ENCODE results near the gene TRIM62. TPM values are rescaled to one million over a fixed set of nuclear protein-coding genes. Genes with fewer than 3 reads are reported as not detected.

Gene TRIM62
- total RNA-seq, 1 donor from 2014 or later, result 16.1 TPM

DNA sequence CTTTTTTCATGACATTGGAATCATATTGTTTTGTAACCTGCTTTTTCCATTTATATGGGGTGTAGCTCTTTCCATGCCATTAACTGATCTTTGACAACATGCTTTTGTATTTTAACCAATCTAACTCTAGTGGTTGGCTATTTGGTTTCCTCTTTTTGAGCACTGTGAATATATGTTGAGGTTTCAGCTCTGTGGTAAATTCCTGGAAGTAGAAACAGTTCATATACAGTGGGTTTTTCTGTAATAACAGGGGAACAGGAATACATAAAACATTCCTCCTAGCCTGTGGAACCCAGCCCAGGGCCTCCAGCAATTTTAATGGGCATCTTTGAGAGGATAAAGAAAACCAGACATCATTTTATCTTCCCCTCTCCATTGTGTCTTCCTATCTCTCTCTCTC is 83.5 kb downstream of the TRIM62 start:
- DNase-seq (ENCODE audit: low spot score), result no peak

DNA sequence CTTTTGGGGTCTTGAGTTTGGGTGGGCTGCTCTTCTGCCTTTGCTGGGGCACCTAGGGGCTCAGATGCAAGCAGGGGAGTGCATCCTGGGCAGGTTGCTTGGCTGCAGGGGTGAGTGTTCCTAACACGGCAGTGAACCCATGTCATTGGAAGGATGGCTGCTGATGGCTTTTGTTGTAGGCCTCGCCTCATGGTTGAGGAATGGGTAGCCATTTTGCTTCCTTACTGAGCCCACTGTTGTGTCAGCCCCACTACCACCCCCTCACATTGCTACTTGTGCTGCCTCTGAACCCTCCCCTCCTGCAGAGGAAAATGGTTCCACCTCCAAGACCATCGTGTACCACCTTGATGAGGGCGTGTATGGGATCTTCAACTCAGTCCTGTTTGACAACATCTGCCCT is 84.1 kb downstream of the TRIM62 start:
- no peak for DNase-seq (ENCODE audit: low spot score)

DNA sequence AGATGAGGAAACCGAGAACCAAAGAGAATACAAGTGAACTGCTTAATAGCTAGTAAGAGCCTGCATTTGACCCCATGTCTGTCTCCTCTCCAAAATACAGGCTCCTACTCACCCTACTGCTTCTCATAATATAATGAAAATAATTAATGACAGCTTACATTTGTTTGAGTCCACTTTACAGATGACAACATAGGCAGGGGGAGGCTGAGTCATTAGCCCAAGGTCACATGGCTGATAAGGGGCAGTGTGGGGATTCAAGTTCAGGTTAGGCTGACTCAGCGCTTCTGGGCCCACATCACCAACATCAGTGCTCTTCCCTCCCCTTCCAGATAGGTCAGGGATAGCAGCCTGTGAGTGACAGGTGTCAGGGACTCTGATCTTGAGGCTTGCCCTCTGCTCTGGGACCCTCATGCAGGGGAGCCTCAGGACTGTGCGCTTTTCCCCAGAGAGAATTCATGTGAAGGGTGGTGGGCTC is 84.7 kb downstream of the TRIM62 start:
- no peak for DNase-seq (ENCODE audit: low spot score)

DNA sequence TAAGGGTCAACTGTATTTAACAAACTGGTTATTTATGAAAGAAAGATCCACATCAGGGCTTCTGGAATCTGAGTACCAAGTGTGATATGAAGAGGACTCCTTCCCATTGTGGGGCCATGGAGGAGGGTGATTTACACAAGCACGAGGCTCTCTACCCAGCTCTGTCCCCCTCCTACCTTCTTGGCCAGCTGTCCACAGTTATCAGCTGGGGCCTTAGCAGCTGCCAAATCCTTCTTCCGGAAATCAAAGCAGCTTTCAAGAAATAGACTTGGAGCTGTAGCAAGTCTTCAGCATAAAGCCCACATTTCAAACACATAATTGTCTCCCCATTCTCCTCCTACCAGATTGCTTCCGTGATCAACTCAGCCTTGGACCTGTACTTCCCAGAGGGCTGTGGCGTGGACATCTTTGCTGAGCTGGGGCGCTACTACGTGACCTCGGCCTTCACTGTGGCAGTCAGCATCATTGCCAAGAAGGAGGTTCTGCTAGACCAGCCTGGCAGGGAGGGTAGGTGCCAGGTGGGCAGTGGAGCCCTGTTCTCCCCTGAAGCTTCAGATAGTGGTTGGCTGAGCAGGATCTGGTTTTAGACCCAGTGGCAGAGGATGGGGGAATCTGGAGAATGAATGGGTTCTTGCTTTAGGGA is 85.4 kb downstream of the TRIM62 start:
- no peak for DNase-seq (ENCODE audit: low spot score)

Other genes starting within 250 kb of the TRIM62 start
- gene RNF19B, start 217.2 kb downstream of the TRIM62 start, total RNA-seq, result 29.6 TPM
- gene AK2, start 145.2 kb downstream of the TRIM62 start, total RNA-seq, result 203 TPM
- gene AZIN2, start 100.9 kb downstream of the TRIM62 start, total RNA-seq, result 4.6 TPM
- 53.7 TPM for gene ZNF362, start 74.4 kb upstream of the TRIM62 start, total RNA-seq
- gene A3GALT2, start 139.1 kb upstream of the TRIM62 start, total RNA-seq, result not detected
- 107 TPM for gene PHC2, start 249.1 kb upstream of the TRIM62 start, total RNA-seq

Measured in ureter (tissue), 1 donor.